ENCODE data around the gene RNF13. TPM values are rescaled to one million over a fixed set of nuclear protein-coding genes. Genes with fewer than 3 reads are reported as not detected.
"Not testable (repeated sequence)": the region's sequence is repeated elsewhere in the genome, so short reads cannot be mapped to it uniquely, and the experiment has no call there.

Gene RNF13
- total RNA-seq, 1 donor from 2014 or later, result 124 TPM

- no peak overlapping the region for H3K4me3 ChIP-seq (ENCODE audit: low read depth, low read length)
- DNase-seq (ENCODE audit: low read depth) (no peak), FAIRE-seq (no peak)
- no peaks in the 10 kb centered on the region for H3K36me3 ChIP-seq (ENCODE audit: control insufficient read depth, insufficient read depth, low read length)
- TF ChIP-seq CTCF (IDR thresholded peaks at IDR 0.05; ENCODE audit: insufficient read depth, low read length, severe bottlenecking), result no peak
- H3K27me3 ChIP-seq (ENCODE audit: control insufficient read depth, insufficient read depth, low read length), result no peaks in the 10 kb centered on the region
These were observed 64.7 kb downstream of the RNF13 start for GRCh38 chr3:149877668-149878067.

DNA sequence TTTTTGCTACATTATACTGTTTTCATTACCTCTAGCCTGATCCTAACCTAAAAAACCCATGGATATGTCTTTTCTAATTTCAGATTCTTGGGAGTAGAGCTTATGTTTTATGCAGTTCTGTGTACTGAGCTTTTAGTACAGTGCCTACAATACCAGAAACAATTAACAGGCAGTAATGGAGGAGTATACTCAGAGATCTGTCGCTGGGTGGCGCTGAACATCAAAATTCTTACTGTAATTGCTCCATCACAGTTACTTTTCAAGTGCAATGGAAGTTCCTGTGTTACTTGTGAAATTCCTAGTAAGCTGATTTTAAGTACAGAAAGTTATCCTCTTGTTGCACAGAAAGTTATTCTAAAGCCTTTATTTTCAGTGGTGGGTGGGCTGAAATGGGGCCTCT is 66.9 kb downstream of the RNF13 start:
- peak; percentile 63 for DNase-seq (ENCODE audit: low read depth)
- no peak overlapping the region for H3K4me3 ChIP-seq (ENCODE audit: low read depth, low read length)
- peak; percentile 60 for TF ChIP-seq CTCF (IDR thresholded peaks at IDR 0.05; ENCODE audit: insufficient read depth, low read length, severe bottlenecking)
- no peaks in the 10 kb centered on the region for H3K27me3 ChIP-seq (ENCODE audit: control insufficient read depth, insufficient read depth, low read length)
- H3K36me3 ChIP-seq (ENCODE audit: control insufficient read depth, insufficient read depth, low read length), result no peaks in the 10 kb centered on the region
- no peak for FAIRE-seq

GRCh38 chr3:149881879-149882278 is 68.9 kb downstream of the RNF13 start:
- Histone ChIP-seq H3K27me3 (ENCODE audit: control insufficient read depth, insufficient read depth, low read length) (no peaks in the 10 kb centered on the region), H3K4me3 (ENCODE audit: low read depth, low read length) (no peak overlapping the region), H3K36me3 (ENCODE audit: control insufficient read depth, insufficient read depth, low read length) (no peaks in the 10 kb centered on the region)
- FAIRE-seq (no peak), DNase-seq (ENCODE audit: low read depth) (no peak)
- TF ChIP-seq CTCF (IDR thresholded peaks at IDR 0.05; ENCODE audit: insufficient read depth, low read length, severe bottlenecking), result no peak

- Histone ChIP-seq H3K4me3 (ENCODE audit: low read depth, low read length) (no peak overlapping the region), H3K27me3 (ENCODE audit: control insufficient read depth, insufficient read depth, low read length) (no peaks in the 10 kb centered on the region), H3K36me3 (ENCODE audit: control insufficient read depth, insufficient read depth, low read length) (no peaks in the 10 kb centered on the region)
- FAIRE-seq, result no peak
- no peak for TF ChIP-seq CTCF (IDR thresholded peaks at IDR 0.05; ENCODE audit: insufficient read depth, low read length, severe bottlenecking)
- no peak for DNase-seq (ENCODE audit: low read depth)
These were observed 70.1 kb downstream of the RNF13 start for GRCh38 chr3:149883134-149883533.

- not testable (repeated sequence) for FAIRE-seq; H3K27me3 ChIP-seq (ENCODE audit: control insufficient read depth, insufficient read depth, low read length); H3K4me3 ChIP-seq (ENCODE audit: low read depth, low read length); H3K36me3 ChIP-seq (ENCODE audit: control insufficient read depth, insufficient read depth, low read length); DNase-seq (ENCODE audit: low read depth)
These were observed 70.8 kb downstream of the RNF13 start for GRCh38 chr3:149883860-149884259.

DNA sequence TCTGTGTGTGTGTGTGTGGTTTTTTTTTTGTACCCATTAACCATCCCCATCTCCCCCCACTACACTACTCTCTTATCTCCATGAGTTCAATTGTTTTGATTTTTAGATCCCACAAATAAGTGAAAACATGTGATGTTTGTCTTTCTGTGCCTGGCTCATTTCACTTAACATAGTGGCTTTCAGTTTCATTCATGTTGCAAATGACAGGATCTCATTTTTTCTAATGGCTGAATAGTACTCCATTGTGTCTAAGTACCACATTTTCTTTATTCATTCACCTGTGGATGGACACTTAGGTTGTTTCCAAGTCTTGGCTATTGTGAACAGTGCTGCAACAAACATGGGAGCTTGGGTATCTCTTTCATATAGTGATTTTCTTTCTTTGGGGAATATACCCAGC is 71.8 kb downstream of the RNF13 start:
- H3K4me3 ChIP-seq (ENCODE audit: low read depth, low read length); H3K36me3 ChIP-seq (ENCODE audit: control insufficient read depth, insufficient read depth, low read length); DNase-seq (ENCODE audit: low read depth); H3K27me3 ChIP-seq (ENCODE audit: control insufficient read depth, insufficient read depth, low read length); FAIRE-seq: not testable (repeated sequence)

DNA sequence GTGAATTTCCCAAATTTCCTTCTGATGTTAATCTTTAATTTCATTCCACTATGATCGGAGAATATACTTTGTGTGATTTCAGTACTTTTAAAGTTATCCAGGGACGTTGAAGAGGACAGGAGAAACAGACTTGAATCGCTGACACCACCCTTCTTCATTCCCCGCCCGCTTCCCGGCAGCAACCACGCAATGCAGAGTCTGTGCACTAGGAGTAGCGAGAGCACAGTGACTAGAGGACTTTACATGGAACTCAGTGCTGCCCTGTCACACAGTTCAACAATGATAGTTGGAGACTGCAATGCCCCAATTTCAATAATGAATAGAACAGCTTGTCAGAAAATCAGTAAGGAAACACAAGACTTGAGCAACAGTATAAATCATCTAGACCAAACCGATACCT is 73.9 kb downstream of the RNF13 start:
- Histone ChIP-seq H3K4me3 (ENCODE audit: low read depth, low read length) (no peak overlapping the region), H3K36me3 (ENCODE audit: control insufficient read depth, insufficient read depth, low read length) (no peaks in the 10 kb centered on the region), H3K27me3 (ENCODE audit: control insufficient read depth, insufficient read depth, low read length) (no peaks in the 10 kb centered on the region)
- FAIRE-seq, result no peak
- TF ChIP-seq CTCF (IDR thresholded peaks at IDR 0.05; ENCODE audit: insufficient read depth, low read length, severe bottlenecking), result no peak
- no peak for DNase-seq (ENCODE audit: low read depth)

All from bronchial epithelial cell (primary cell).